Activated T-helper 2 cell treated with anti-CD3 and anti-CD28 coated beads, Interferon-gamma antibody, Interleukin-2, Interleukin-4, amounts not matched to agents 10 μg/mL and 5 μg/mL and 100 μg/mL, durations not matched to agents 14 hours and 24 hours and 36 hours (primary cell): ENCODE measurements around the gene SUGP1. TPM values are rescaled to one million over a fixed set of nuclear protein-coding genes. Genes with fewer than 3 reads are reported as not detected.

Source experiments
- DNase-seq: peaks from one replicate; pipeline ENCODE4 v3.0.0; 2021; ENCODE audit warnings: low spot score
- H3K27ac Mint-ChIP-seq: one replicate; pipeline ENCODE4 v1.8.0; 2021; ENCODE audit warnings: mixed read lengths
- H3K27me3 Mint-ChIP-seq: one replicate; pipeline ENCODE4 v1.8.0; 2021; ENCODE audit warnings: low read depth, mixed read lengths
- H3K36me3 Mint-ChIP-seq: one replicate; pipeline ENCODE4 v1.8.0; 2021; ENCODE audit warnings: low read depth, mixed read lengths
- H3K4me1 Mint-ChIP-seq: one replicate; pipeline ENCODE4 v1.8.0; 2021; ENCODE audit warnings: low read depth, mixed read lengths
- H3K4me3 Mint-ChIP-seq: one replicate; pipeline ENCODE4 v1.8.0; 2021; ENCODE audit warnings: low read depth, mild to moderate bottlenecking, moderate library complexity, mixed read lengths
- H3K9me3 Mint-ChIP-seq: one replicate; pipeline ENCODE4 v1.8.0; 2021; ENCODE audit warnings: mixed read lengths
- intact Hi-C: fragments of 100-400 bp; cut with micrococcal nuclease; formaldehyde crosslinking; loops from one replicate; pipeline ENCODE4 v1.15.1; 2023
- total RNA-seq: library from RNA; stranded (reverse); gene quantifications from 2 replicates; pipeline ENCODE4 v1.2.3, GENCODE V29; 2022

Gene SUGP1
- total RNA-seq, 1 donor from 2014 or later = 73.4 TPM

DNA sequence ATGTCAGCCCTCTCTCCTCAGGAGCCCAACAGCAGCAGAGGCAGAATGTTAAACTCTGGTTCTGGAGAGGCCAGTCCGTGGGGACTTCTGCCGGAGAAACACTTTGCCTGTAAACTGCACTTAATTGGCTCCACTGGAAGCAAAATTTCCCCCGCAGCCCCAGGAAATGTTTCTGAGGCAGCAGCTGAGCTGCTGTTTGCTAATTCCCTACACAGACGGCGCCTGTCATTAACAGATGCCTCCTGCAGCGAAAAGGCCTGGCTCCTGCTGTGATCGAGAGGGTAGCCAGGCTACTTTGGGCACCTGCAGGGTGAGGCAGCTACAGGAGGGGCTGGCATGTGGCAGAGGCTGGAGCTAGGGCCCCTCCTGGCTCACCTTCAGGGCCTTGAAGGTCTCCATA, 42.0 kb downstream of the SUGP1 start:
- peaks cover 26% of the 10 kb centered on the region for H3K36me3 Mint-ChIP-seq
- H3K27ac Mint-ChIP-seq = no peak overlapping the region
- intact Hi-C loops = no loop called here
- no peak overlapping the region for H3K4me3 Mint-ChIP-seq
- H3K9me3 Mint-ChIP-seq = no peaks in the 10 kb centered on the region
- H3K4me1 Mint-ChIP-seq = peaks cover 3% of the 10 kb centered on the region
- no peak for DNase-seq
- H3K27me3 Mint-ChIP-seq = peaks cover 10% of the 10 kb centered on the region

- intact Hi-C loops = no loop called here
- Mint-ChIP-seq H3K9me3 (no peaks in the 10 kb centered on the region), H3K27ac (no peak overlapping the region), H3K36me3 (peaks cover 26% of the 10 kb centered on the region), H3K4me3 (no peak overlapping the region), H3K27me3 (peaks cover 18% of the 10 kb centered on the region), H3K4me1 (peaks cover 3% of the 10 kb centered on the region)
- no peak for DNase-seq
Measured at GRCh38 chr19:19276851-19277250, 43.5 kb downstream of the SUGP1 start.

DNA sequence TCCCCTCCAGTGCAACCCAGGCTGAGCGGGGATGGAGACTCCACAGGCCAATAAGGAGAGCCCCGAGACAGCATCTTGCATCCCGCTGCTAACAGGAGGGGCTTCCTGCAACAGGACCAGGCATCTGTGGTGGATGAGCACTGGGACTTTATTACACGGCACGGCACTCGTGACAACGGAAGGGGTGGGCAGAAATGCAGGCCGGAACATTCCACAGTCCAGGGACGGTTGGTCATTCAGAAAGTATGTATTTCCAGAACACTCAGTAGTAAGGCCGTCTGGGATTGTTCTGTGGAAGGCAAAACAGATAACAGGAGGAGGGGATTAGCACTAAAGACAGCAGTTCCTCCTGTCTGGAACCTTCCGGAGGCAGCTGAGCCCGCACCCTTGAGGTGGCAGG, 43.9 kb downstream of the SUGP1 start:
- Mint-ChIP-seq H3K27ac (no peak overlapping the region), H3K4me3 (no peak overlapping the region), H3K27me3 (peaks cover 20% of the 10 kb centered on the region), H3K4me1 (peaks cover 3% of the 10 kb centered on the region), H3K9me3 (no peaks in the 10 kb centered on the region), H3K36me3 (peaks cover 26% of the 10 kb centered on the region)
- intact Hi-C loops = no loop called here
- DNase-seq = no peak

DNA sequence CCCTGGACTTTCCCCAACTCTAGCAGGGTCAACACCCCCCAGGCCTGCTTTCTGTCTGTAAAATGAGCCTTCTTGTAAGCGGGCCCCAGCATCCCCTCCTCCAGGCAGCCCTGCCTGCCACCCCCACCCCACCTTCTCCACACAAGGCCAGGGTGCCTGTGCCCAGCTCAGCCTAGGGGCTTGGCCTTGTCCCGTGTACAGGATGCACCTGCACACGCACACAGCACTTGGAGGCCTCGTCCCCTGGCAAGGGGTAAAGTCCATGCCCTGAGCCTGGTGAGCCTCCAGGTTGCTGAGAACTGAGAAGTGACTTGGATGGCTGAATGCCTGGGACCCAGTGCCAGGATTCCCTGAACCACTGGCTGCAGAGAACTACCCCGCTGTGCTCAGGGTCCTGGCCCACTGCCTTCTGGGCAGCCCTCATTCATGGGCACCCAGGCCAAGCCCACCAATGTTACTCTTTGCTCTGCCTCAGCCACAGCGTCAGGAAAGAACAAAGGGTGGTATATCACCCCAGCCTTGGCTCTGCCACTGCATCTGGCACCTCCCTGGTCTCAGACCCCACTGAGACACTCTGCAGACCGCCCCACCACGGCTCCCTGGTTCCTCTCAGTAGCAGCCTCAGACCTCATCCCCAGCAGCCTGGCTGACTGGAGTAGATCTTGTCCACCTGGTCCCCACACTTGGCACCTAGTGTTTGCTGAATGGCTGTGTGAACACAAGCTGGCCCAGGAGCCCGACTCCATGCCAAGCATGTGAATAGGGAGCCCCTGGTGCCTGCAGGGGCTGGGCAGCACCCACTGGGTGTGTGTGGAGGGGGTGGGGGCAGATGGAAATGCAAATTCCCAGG, 45.4 kb downstream of the SUGP1 start:
- Mint-ChIP-seq H3K4me3 (no peak overlapping the region), H3K27me3 (peaks cover 25% of the 10 kb centered on the region), H3K36me3 (peaks cover 21% of the 10 kb centered on the region), H3K4me1 (peaks cover 3% of the 10 kb centered on the region), H3K9me3 (no peaks in the 10 kb centered on the region), H3K27ac (no peak overlapping the region)
- DNase-seq = no peak
- intact Hi-C loops = no loop called here

- H3K27ac Mint-ChIP-seq = no peak overlapping the region
- peaks cover 25% of the 10 kb centered on the region for H3K27me3 Mint-ChIP-seq
- intact Hi-C loops = no loop called here
- no peak for DNase-seq
- H3K36me3 Mint-ChIP-seq = peaks cover 20% of the 10 kb centered on the region
- peaks cover 3% of the 10 kb centered on the region for H3K4me1 Mint-ChIP-seq
- H3K4me3 Mint-ChIP-seq = no peak overlapping the region
- no peaks in the 10 kb centered on the region for H3K9me3 Mint-ChIP-seq
Measured at GRCh38 chr19:19274146-19274545, 46.2 kb downstream of the SUGP1 start.

GRCh38 chr19:19271828-19272599, 48.3 kb downstream of the SUGP1 start:
- intact Hi-C loops = no loop called here
- H3K27me3 Mint-ChIP-seq = peaks cover 25% of the 10 kb centered on the region
- H3K36me3 Mint-ChIP-seq = peaks cover 9% of the 10 kb centered on the region
- H3K27ac Mint-ChIP-seq = no peak overlapping the region
- H3K4me3 Mint-ChIP-seq = no peak overlapping the region
- no peak for DNase-seq
- no peaks in the 10 kb centered on the region for H3K9me3 Mint-ChIP-seq
- H3K4me1 Mint-ChIP-seq = peaks cover 3% of the 10 kb centered on the region

GRCh38 chr19:19270749-19271571, 49.3 kb downstream of the SUGP1 start:
- Mint-ChIP-seq H3K4me3 (no peak overlapping the region), H3K9me3 (no peaks in the 10 kb centered on the region), H3K4me1 (peaks cover 3% of the 10 kb centered on the region), H3K36me3 (peaks cover 3% of the 10 kb centered on the region), H3K27ac (no peak overlapping the region), H3K27me3 (peaks cover 25% of the 10 kb centered on the region)
- intact Hi-C loops = no loop called here
- no peak for DNase-seq

- intact Hi-C loops = no loop called here
Measured at GRCh38 chr19:19269952-19270694, 50.2 kb downstream of the SUGP1 start.

DNA sequence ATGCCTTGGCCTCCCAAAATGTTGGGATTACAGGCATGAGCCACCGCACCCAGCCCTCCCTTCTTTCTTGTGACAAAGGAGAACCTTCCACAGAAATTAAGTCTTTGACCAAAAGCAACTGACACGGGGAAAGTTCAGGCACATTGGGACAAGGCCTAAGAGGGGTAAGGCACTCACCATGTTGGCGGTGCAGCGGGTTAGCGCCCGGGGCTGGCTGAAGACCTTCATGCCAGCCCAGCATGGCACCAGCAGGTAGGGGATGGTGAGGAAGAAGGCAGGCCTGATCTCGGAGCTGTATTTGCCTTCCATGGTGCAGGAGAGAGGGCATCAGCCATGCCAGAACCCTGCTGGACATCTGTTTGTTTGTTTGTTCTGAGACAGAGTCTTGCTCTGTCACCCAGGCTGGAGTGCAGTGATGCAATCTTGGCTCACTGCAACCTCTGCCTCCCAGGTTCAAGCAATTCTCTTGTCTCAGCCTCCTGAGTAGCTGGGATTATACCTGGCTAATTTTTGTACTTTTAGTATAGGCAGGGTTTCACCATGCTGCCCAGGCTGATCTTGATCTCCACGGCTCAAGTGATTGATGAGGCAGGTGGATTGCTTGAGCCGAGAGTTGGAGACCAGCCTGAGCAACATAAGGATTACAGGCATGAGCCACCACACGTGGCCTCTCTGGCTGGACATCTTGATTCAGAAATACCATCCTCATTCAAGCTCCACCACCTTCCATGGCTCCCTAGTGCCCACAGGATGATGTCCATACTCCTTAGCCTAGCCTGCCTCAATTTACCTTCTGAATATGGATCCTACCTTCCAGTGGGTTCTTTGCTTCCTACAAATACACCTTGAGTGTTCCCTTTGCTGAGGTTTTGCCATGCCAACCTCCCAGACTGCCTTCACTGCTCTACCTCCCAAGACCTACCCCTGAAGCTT, 51.6 kb downstream of the SUGP1 start:
- H3K27me3 Mint-ChIP-seq = peaks cover 27% of the 10 kb centered on the region
- no peak for DNase-seq
- peaks cover 3% of the 10 kb centered on the region for H3K4me1 Mint-ChIP-seq
- no peak overlapping the region for H3K27ac Mint-ChIP-seq
- no peaks in the 10 kb centered on the region for H3K36me3 Mint-ChIP-seq
- no peak overlapping the region for H3K4me3 Mint-ChIP-seq
- H3K9me3 Mint-ChIP-seq = no peaks in the 10 kb centered on the region
- intact Hi-C loops = no loop called here

More at GRCh38 chr19:19269952-19270694, 50.2 kb downstream of the SUGP1 start:
- no peaks in the 10 kb centered on the region for H3K36me3 Mint-ChIP-seq
- H3K4me1 Mint-ChIP-seq = peaks cover 3% of the 10 kb centered on the region
- peaks cover 28% of the 10 kb centered on the region for H3K27me3 Mint-ChIP-seq
- no peak overlapping the region for H3K4me3 Mint-ChIP-seq
- H3K9me3 Mint-ChIP-seq = no peaks in the 10 kb centered on the region
- no peak overlapping the region for H3K27ac Mint-ChIP-seq
- no peak for DNase-seq

GRCh38 chr19:19267305-19267704, 53.0 kb downstream of the SUGP1 start:
- Mint-ChIP-seq H3K36me3 (no peaks in the 10 kb centered on the region), H3K4me1 (no peaks in the 10 kb centered on the region), H3K27me3 (peaks cover 28% of the 10 kb centered on the region), H3K27ac (no peak overlapping the region), H3K9me3 (no peaks in the 10 kb centered on the region), H3K4me3 (no peak overlapping the region)
- intact Hi-C loops = no loop called here
- DNase-seq = no peak

DNA sequence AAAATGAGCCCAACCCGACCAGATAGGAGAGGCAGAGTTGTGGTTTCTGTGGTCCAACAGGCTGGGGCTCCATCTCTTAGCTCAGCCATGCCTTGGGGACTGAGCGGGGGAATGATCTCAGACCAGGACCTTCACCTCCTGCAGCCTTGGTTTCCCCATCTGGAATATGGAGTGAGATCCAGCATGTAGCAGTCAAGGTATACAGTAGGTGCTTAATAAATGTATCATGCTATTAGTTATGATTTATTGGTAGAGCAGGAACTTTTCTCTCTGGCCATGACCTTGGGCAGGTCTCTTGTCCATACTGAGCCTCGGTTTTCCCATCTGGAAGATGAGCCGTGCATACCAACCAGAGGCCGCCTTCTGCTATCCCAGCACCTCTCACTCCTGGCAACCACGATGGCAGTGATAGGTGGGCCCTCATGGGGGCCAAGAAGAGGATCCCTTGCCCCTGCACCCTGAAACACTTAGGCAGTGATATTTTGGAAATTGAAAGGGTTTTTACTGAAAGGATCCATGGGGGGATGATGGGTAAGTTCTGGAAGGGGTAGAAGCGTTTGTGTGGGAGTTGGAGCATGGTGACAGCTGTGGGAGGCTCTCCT, 56.3 kb downstream of the SUGP1 start:
- intact Hi-C loops = no loop called here
- H3K4me1 Mint-ChIP-seq = no peaks in the 10 kb centered on the region
- H3K4me3 Mint-ChIP-seq = no peak overlapping the region
- H3K9me3 Mint-ChIP-seq = no peaks in the 10 kb centered on the region
- no peak overlapping the region for H3K27ac Mint-ChIP-seq
- no peak for DNase-seq
- H3K36me3 Mint-ChIP-seq = no peaks in the 10 kb centered on the region
- peaks cover 36% of the 10 kb centered on the region for H3K27me3 Mint-ChIP-seq
